SKM-1 treated with dmso at 0.1 percent for 144 hours (cell line): Measurements from ENCODE around the gene KRTAP25-1.

Source experiments
- DNase-seq: peaks from one replicate; lab custom pipeline; 2025; ENCODE audit not compliant: unreplicated experiment; lab: John Stamatoyannopoulos, UW

KRTAP25-1 gene, protein sequence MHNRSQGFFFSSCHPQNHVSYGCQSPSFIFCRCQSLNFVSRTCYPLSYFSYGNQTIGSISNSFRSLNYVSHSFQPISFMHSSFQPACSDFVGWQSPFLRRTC

DNA sequence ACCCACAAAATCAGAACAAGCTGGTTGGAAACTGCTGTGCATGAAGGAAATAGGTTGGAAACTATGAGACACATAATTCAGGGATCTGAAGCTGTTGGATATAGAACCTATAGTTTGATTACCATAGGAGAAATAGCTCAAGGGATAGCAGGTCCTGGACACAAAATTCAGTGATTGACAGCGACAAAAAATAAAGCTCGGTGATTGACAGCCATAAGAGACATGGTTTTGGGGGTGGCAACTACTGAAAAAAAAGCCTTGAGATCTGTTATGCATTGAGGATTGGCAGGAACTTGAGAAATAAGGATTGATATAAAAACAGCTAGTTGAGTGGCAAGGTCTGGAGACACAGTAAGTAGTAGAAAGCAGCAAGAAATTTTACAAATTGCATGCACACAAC, at the start of gene KRTAP25-1:
TSS of gene KRTAP25-1 (minus strand) at position 300 of the 400 bp plus-strand sequence. CDS start at position 276, 24 bp downstream.
- DNase-seq: no peak

DNA sequence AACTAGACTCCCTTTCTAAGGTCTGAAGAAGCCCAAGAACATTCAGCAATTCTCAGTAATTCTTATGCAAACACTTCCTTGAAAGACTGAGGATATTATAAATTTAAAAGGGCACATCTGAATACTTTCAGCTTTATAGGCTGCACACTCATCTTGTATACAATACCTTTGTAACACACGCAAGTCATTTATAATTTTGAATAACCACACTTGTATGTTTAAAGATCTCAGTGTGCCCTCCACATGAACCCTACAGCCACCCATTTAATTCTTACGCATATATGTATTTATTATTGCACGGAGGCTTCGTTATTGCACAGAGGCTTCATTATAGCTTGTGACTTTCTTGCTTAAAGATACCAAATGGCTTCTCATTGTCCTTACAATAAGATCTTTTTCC, 49.4 kb upstream of the KRTAP25-1 start:
- DNase-seq: no peak

DNA sequence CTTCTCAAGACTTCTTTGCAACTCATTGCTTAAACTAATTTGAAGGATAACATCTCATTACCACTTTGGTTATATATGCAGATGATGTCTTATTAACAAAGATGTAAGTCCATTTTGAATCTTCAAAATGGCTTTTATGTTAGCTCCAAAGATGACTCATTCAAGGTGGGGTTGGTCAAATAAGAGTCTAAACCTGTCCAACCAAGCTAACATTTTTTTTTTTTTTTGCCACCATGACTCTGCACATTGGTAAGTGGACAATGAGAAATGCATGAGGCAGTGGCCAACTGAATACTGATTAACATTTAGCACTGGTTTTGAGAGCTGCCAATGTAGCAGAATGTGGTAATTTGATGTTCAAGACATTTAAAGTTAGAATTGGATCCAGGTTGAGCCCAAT, 48.5 kb upstream of the KRTAP25-1 start:
- DNase-seq: no peak

DNA sequence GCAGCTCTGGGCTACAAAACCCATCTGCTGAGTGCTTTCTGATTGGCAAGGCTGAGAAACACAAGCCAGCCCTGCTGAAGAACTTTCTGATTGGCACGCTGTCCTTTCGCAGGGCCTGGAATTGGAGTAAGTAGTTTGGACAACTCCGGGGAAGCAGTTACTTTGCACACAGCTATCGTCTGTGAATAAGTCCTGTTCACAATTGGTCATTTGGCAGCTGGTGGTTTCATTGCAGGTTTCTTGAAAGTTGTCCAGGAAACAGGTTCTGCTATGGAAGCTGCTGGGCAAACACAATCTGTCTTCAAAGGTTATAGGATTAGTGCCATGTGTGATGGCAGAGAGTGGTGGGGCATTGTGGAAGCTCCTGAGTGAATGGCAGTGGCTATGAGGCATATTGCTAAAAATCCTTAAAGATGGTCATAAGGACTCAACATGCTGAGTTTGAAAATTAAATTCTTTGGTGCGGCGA, 48.0 kb upstream of the KRTAP25-1 start, which contains the start of gene KRTAP27-1:
TSS of gene KRTAP27-1 (minus strand) at position 419 of the 469 bp plus-strand sequence. CDS start at position 393, 26 bp downstream.
- no peak for DNase-seq

DNA sequence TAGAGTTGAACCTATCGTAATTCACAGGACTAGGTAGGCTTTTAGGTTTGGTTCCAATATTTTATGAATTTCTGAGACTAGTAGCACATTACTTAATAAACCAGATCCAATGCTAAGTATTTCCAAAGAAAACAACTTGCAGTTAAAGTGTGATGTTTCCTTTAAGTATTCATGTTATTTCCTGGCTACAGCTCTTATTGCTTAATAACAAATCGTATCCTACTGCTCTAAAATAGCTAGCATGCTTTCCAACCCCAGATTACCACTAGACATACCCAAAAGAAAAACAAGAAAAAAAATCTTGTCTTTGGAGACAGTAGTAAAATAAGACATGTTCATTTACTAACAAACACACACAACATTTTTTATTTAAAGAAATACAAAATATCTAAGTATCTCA, 47.3 kb upstream of the KRTAP25-1 start:
- no peak for DNase-seq

DNA sequence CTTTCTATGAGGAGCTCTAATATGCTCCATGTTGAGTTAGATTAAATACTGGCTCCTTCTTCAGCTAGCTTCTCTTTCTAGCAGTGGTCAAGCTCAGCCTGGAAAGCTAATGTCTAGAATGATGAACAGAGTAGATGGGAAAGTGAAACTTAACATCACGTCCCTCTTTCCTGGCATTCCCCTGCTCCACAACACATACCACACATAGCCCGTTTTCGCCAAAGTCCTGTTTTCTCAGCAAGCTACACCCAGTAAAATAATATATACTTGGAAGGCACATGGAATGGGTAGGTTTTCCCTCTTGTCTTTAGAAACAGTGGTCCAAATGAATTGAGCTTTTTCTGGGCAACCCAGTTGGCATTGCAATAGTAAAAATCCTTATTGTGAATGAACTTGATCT, 44.4 kb upstream of the KRTAP25-1 start:
- no peak for DNase-seq

DNA sequence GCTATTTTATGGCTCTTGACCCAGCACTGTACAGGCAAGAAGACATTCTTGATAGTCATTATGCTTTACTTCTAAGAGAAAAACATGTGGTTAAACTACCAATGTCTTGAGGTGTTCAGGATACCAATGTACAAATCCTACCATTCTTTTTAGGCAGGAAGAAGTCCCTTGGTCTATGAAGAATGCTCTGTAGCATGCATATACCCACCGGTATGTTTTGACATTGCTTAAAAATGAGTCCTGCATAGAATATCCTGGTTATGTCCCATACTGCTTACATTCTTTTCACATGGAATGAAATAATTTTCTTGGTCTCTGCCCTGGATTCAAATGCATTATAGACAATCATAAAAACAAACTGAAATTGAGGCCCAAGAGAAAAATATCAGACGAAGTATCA, 43.4 kb upstream of the KRTAP25-1 start:
- no peak for DNase-seq

DNA sequence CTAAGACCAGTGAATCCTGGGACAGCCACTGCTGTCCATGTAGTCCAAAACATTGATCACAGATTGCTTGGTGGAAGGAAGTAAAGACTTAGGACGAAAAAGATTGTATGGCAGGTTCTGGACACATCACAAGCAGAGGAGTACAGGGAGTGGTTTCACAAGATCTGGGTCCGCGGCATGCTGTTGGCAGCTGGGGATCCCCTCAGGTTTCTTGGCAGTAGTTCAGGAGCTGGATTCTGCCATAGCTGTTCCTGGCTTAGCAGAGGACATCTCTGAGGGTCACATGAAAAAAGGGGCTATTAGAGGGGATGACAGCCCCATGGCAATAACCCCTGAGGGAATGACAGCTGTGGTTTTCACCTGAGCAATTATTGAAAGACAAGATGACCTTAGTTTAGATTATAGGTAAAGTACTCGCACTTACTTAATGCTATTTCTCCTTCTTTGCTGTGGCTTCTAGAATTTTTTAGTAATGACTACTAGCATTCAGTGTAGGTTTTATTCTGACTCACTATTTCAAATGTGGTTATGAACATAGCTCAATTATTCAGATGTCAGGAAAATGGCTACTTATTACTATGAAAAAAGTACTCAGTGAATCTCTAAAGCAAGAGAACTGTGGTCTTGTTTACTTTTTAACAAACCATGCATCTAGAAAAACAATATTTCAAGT, 40.0 kb upstream of the KRTAP25-1 start:
- no peak for DNase-seq

DNA sequence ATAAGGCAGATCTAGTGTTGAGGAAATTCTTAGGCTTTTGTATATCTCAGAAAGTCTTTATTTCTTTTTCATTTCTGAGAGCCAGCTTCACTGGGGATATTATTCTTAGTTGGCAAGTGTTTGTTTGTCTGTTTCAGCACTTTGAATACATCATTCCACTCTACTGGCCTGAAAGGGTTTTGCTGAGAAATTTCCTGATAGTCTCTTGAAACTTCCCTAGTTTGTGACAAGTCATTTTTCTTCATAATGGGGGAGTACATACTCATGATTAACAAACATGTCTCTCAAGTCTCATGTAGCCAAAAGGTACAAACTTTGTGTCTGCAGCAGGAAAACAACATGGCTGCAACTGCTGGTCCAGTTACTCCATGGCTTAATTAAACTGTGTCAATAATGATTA, 37.1 kb upstream of the KRTAP25-1 start:
- DNase-seq: no peak

DNA sequence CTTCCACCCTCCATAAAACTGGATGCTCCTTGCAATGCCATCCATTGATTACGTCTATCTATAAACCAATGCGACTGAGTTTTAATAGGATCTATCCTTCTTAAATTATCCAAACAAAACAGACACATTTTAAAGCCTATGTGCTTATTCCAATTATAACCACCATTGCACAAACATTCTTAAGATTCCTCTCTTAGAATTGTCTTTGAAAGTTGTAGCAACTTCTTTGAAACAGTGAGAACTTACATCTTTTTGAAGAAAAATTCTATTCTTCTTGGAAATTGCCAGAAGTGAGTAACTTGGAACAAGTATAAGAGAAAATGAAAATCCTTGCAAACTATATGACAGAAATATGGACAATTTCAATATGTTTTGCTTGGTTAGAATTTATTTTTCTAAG, 30.9 kb upstream of the KRTAP25-1 start, which contains the start of gene KRTAP26-1:
TSS of gene KRTAP26-1 (minus strand) at position 101 of the 400 bp plus-strand sequence. CDS start 280 bp downstream, outside the sequence.
- no peak for DNase-seq

DNA sequence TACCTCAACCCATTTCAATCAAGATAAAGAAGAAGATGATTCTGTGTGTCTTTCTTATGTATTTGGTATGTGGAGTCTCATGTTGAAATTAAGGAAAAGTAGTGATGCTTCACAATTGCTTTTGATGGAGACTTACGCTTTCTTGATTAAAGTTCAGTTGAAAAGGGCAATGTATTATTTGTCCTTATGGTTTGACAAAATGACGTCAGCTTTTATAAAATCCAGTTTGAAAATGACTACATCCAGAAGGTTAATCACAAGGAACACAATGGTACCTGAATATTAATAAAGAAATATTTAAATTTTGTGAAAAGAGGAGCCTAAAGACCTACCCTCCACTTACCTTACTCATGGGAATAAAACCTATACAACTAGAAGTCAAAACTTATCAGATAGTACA, 26.4 kb upstream of the KRTAP25-1 start:
- no peak for DNase-seq

DNA sequence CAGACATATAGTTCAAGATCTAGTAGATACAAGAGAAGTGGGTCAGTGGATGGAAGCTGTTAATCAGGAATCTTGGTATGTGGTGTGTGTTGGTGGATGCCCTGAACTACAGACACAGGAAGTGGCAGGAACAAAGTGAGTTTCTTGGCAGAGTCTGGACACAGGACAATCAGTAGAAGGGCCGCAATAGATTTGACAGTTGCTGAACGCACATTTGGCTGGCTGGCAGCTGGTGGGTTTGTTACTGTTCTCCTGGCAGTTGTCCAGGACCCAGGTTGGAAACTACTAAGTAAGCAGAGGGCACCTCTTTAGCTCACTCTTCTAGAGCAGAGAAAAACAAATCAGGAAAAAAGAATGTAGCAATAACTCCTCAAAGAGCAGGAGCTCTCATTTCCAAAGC, 17.6 kb upstream of the KRTAP25-1 start:
- no peak for DNase-seq

DNA sequence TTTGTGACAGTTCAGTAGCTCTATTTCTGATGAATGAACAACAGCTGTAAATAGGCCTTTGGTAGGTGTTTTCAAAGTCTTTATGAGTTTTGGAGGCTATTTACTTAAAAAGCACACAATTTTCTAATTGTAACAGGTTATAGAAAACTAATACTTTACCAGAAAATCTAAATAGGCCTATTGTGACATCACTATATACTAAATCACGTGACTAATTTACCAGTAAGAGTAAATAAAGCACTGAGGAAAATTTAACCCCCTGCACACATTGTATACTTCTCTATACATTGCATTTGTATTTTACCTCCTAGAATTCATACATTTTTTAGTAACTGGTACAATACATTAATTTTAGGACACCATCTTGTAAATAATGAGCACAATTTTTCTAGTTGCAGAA, 15.8 kb upstream of the KRTAP25-1 start:
- DNase-seq: no peak

DNA sequence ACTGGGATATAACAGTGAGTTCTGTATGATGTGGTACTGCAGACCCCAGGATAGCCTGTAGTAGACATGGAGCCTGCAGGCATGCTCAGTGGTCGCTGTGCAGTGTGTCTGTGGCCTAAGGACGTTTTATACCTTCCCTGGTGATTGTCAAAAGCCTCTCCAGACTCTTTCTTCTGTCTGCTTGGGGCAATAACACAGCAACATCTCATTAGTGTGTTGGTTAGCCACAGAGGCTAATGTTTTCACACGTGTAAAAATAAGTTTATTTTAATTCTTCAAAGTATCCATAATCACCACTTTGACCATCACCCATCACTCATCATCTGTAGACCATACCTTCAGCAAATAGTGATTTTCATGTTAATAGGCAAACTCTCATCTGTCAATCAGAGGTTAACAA, 6.5 kb downstream of the KRTAP25-1 start, which contains the start of gene KRTAP24-1:
TSS of gene KRTAP24-1 (minus strand) at position 101 of the 400 bp plus-strand sequence. CDS start at position 83, 18 bp downstream.
- no peak for DNase-seq

DNA sequence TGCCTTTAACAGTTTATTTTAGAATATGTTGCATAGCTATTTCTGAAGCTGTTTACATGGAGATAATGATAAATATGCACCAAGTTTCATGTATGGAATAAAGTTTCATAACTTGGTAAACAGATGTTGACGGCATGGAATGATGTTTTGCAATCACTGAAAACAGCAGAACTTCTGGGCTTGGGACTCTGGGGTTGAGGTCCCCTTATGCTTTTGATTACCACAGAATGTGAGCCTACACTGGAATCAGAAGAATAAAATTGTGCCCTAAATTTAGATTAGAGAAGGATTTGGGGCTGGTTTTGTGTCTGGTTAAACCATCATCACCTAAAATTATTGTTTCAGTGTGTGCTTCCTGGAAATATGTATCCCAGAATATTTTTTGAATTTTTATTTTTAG, 17.7 kb downstream of the KRTAP25-1 start:
- no peak for DNase-seq

DNA sequence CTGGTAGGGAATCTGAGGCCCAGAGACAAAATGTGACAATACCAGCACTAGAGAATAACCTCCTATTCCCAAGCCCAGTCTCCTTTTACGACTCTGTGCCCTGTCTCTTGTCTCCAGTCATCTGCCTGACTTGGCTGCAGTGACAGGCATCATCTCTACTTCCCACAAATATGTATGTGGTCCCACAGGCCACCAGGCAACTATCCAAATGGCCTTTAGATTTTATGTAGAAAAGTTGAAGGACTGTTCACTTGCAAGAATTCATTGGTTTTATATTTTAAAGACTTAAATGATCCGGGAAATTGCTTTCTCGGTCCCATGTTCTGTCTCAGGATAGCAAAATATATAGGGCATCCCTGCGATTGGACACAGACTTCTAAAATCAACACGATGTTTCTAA, 18.2 kb downstream of the KRTAP25-1 start:
- no peak for DNase-seq

DNA sequence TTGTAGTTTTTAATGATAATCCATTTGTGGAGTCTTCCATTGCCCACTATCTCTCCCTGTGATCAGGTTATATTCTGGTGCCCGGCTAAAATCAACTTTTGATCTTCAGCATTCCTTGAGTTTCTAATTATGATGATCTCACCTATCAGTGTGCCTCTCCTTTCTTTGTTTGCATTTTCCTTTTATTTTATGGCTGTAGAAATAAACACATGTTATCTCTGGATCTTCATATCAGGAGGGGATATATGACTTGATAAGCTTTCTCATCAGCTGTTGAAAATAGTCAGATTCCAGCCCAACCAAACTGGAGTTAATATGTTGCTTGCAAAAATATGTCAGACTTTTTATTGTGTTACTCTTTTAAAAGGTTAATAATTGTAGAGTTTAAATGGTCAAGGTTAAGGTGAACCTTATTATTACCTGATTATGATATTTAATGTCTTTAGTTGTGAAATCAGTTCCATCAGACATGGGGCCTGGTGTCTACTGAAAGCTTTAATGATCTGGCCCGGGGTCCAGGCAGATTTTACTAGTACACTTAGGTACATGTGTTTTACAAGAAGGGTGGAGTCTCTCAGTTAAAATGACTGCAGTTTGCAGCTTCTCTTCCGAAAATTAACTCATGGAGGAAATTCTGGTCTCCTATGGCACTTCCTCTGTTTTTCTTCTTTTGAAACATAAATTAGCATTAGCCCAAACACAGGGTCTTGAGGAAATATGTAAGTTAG, 19.3 kb downstream of the KRTAP25-1 start:
- DNase-seq: no peak

DNA sequence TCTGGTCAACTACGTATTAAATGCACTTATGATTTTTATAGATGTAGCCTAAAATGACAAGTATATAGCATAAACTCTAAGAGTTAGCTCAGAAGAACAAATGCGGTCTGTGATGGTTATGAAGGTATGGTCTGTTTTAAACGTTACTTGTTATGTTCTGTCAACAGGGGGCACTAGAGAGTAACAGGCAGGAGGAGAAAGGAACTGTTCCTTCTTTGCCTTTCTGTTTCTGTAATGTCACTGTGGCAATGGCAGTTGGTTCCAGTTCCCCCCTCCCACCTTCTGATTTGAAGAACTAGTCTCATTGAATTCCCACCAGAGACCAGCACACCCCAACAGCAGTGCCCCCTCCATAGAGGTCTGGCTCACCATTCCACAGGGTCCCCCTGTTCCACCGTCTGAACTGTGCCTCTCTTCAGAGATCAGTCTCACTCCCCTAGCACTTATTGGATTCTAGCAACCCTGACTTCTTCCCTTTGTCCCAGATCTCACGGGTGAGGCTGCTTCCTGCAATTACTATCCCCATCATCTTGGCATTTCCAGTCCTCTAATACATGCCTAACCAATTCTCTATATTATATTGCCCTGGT, 20.6 kb downstream of the KRTAP25-1 start:
- peak; percentile 42 for DNase-seq

DNA sequence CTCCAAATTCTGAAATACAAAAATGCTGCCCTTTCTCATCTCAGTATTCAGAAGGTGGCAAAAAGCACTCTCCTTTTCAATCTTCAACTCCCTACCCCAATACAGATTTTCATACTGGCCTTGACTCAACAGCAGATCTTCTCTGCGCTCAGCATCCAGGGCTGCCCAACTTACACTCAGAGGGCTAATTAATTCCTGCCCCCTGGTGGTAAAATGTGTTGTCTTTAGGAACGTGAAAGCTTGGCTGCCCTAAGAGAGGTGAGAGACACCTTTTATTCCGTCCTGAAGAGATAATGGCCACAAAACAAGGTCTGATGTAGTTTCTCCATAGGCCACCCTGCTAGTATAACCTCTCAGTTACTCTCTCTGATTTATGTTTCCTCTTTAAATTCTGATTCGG, 31.5 kb downstream of the KRTAP25-1 start:
- no peak for DNase-seq

DNA sequence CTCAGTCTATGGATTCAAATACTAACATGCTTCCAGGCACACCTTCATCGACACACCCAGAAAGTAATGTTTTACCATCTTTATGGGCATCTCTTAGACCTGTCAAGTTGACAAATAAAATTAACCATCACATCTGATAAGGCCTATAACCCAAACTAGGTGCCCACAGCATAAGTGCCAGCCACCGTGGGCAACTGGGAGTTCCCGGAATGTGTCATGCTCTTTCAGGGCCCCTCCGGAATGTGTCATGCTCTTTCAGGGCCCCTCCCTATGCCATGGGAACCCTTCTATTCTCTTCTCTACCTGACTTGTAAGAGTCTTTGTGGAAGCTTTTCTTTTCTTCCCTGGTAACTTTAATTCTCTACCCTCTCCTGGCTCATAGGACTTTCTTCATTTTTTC, 33.2 kb downstream of the KRTAP25-1 start:
- DNase-seq: no peak

DNA sequence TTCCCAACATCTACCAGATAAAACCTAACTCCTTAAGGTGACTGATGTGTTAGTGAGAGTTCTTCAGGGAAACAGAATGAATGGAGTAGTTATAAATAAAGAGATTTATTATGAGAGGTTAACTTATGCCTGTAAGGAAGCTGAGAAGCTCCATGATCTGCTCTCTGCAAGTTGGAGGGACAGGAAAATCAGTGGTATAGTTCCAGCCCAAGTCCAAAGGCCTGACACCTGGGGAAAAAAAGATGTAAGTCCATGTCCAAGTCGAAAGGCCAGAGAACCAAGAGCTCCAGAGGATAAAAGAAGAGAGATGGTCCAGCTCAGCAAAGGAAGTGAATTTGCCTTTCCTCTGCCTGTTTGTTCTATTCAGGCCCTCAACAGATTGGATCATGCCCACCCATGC, 33.6 kb downstream of the KRTAP25-1 start:
- no peak for DNase-seq

DNA sequence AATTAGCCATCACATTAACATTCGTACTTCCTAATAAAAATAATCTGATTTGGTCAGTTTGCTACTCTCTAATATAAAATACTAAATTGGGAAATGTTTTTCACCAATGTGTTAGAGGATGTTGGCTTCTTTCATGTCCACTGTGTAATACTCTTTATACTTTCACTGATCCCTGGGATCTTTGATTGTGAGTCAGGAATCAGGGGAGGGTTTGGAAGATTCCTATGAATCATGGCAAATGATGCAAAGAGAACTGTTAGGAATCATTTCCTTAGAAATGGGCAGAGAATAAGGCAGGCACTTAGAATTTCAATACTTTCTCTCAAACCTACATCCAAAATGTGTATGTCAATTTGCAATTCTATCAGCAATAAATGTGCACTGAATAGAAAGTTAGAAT, 37.5 kb downstream of the KRTAP25-1 start:
- no peak for DNase-seq
